Measurements from ENCODE around the gene NF1.
"Not testable (repeated sequence)": the region's sequence is repeated elsewhere in the genome, so short reads cannot be mapped to it uniquely, and the experiment has no call there.

Gene NF1

DNA sequence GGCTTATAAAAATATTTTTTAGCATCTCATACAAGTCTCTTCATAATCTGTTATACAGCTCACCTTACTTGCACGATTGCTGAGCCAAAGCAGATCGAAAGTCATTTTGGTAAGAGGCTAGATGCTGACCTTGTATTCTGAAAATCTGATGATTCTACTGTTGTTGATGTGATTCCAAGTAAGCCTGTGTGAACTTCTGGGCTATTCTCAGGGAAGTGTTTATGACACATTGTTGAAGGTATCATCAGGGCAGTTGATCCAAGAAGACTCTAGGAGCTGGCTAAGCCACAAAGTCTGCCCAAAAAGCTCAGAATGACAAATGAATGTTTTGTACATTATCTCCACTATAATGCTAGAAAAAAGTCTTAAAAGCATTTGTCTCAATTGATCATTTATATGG is 186.3 kb downstream of the NF1 start:
- no peak for TF ChIP-seq EZH2phosphoT487 (conservative IDR thresholded peaks at IDR 0.05; ENCODE audit: low read length)
- TF ChIP-seq, protein P1, sequence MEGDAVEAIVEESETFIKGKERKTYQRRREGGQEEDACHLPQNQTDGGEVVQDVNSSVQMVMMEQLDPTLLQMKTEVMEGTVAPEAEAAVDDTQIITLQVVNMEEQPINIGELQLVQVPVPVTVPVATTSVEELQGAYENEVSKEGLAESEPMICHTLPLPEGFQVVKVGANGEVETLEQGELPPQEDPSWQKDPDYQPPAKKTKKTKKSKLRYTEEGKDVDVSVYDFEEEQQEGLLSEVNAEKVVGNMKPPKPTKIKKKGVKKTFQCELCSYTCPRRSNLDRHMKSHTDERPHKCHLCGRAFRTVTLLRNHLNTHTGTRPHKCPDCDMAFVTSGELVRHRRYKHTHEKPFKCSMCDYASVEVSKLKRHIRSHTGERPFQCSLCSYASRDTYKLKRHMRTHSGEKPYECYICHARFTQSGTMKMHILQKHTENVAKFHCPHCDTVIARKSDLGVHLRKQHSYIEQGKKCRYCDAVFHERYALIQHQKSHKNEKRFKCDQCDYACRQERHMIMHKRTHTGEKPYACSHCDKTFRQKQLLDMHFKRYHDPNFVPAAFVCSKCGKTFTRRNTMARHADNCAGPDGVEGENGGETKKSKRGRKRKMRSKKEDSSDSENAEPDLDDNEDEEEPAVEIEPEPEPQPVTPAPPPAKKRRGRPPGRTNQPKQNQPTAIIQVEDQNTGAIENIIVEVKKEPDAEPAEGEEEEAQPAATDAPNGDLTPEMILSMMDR (IDR thresholded peaks at IDR 0.05; ENCODE audit: insufficient read depth, low read length, poor library complexity, severe bottlenecking) = no peak
- no peaks in the 10 kb centered on the region for H3K79me2 ChIP-seq (ENCODE audit: insufficient read depth, low read length)
- H3K27ac ChIP-seq (ENCODE audit: low read depth, low read length) = no peak overlapping the region
- no peak overlapping the region for H3K4me3 ChIP-seq (ENCODE audit: insufficient read depth, low read length, poor library complexity, severe bottlenecking)
- no peaks in the 10 kb centered on the region for H4K20me1 ChIP-seq (ENCODE audit: low read depth, low read length)
- no peaks in the 10 kb centered on the region for H3K9me2 ChIP-seq (replicated peaks; ENCODE audit: insufficient read depth, low read length)
- H2AFZ ChIP-seq (ENCODE audit: low read depth, low read length, severe bottlenecking) = no peak overlapping the region
- no peak overlapping the region for H3K9ac ChIP-seq (ENCODE audit: low read length)
- H3K4me2 ChIP-seq (ENCODE audit: low read depth, low read length, poor library complexity, severe bottlenecking) = no peak overlapping the region
- no peaks in the 10 kb centered on the region for H3F3A ChIP-seq (ENCODE audit: insufficient read depth)
- no peaks in the 10 kb centered on the region for H3K9me3 ChIP-seq (ENCODE audit: insufficient read depth, low read length)
- H3K36me3 ChIP-seq (ENCODE audit: low read length) = no peaks in the 10 kb centered on the region; the same call in 1 of the 2 replicates
- no peaks in the 10 kb centered on the region for H3K27me3 ChIP-seq (ENCODE audit: low read length)

DNA sequence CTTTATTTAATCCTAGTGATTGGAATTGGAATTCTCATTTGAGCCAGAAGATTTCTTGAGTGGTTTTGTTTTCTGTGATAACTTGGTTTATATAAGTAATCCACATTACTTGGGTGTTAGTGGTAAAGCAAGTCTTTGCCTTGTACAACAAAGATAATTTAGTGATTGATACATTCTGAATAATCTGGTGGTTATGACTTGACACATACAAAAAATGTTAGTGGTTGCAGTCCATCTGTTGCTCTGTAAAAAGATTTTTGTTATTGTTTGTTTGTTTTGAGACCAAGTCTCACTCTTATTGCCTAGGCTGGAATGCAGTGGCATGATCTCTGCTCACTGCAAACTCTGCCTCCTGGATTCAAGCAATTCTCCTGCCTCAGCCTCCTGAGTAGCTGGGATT is 189.1 kb downstream of the NF1 start:
- no peak overlapping the region for H3K27ac ChIP-seq (ENCODE audit: low read depth, low read length)
- H3K79me2 ChIP-seq (ENCODE audit: insufficient read depth, low read length) = no peaks in the 10 kb centered on the region
- H3K9ac ChIP-seq (ENCODE audit: low read length) = no peak overlapping the region
- H4K20me1 ChIP-seq (ENCODE audit: low read depth, low read length) = no peaks in the 10 kb centered on the region
- H3K27me3 ChIP-seq (ENCODE audit: low read length) = no peaks in the 10 kb centered on the region
- H3K4me3 ChIP-seq (ENCODE audit: insufficient read depth, low read length, poor library complexity, severe bottlenecking) = no peak overlapping the region
- no peaks in the 10 kb centered on the region for H3K9me3 ChIP-seq (ENCODE audit: insufficient read depth, low read length)
- no peaks in the 10 kb centered on the region for H3F3A ChIP-seq (ENCODE audit: insufficient read depth)
- H3K36me3 ChIP-seq (ENCODE audit: low read length) = no peaks in the 10 kb centered on the region; the same call in 1 of the 2 replicates
- no peak for TF ChIP-seq EZH2phosphoT487 (conservative IDR thresholded peaks at IDR 0.05; ENCODE audit: low read length)
- TF ChIP-seq, protein P1 (IDR thresholded peaks at IDR 0.05; ENCODE audit: insufficient read depth, low read length, poor library complexity, severe bottlenecking) = no peak
- no peaks in the 10 kb centered on the region for H3K9me2 ChIP-seq (replicated peaks; ENCODE audit: insufficient read depth, low read length)
- H3K4me2 ChIP-seq (ENCODE audit: low read depth, low read length, poor library complexity, severe bottlenecking) = no peak overlapping the region
- no peak overlapping the region for H2AFZ ChIP-seq (ENCODE audit: low read depth, low read length, severe bottlenecking)

DNA sequence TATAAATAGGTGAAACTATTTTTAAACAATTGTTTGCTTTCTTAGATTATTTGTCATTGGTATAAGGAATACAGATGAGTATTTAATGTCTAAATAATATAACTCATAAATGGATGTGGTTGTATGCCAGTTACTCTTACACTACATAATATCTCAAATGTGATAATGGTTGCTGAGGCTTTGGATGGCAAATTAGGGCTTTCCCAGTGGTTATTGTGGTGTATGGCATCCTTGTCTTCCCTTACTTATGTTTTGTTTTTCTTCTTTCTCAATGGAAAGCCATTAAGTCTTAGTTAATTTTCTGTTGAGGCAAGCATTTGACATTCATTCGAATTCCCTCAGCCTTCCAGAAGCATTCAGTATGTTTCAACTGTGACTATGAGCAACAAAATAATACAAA is 191.8 kb downstream of the NF1 start:
- no peaks in the 10 kb centered on the region for H3K79me2 ChIP-seq (ENCODE audit: insufficient read depth, low read length)
- H3K4me2 ChIP-seq (ENCODE audit: low read depth, low read length, poor library complexity, severe bottlenecking) = no peak overlapping the region
- H3K9me3 ChIP-seq (ENCODE audit: insufficient read depth, low read length) = no peaks in the 10 kb centered on the region
- no peaks in the 10 kb centered on the region for H4K20me1 ChIP-seq (ENCODE audit: low read depth, low read length)
- no peaks in the 10 kb centered on the region for H3F3A ChIP-seq (ENCODE audit: insufficient read depth)
- H2AFZ ChIP-seq (ENCODE audit: low read depth, low read length, severe bottlenecking) = no peak overlapping the region
- no peaks in the 10 kb centered on the region for H3K36me3 ChIP-seq (ENCODE audit: low read length)
- TF ChIP-seq, protein P1 (IDR thresholded peaks at IDR 0.05; ENCODE audit: insufficient read depth, low read length, poor library complexity, severe bottlenecking) = no peak
- TF ChIP-seq EZH2phosphoT487 (conservative IDR thresholded peaks at IDR 0.05; ENCODE audit: low read length) = no peak
- H3K27ac ChIP-seq (ENCODE audit: low read depth, low read length) = no peak overlapping the region
- H3K9me2 ChIP-seq (replicated peaks; ENCODE audit: insufficient read depth, low read length) = no peaks in the 10 kb centered on the region
- no peaks in the 10 kb centered on the region for H3K27me3 ChIP-seq (ENCODE audit: low read length)
- no peak overlapping the region for H3K9ac ChIP-seq (ENCODE audit: low read length)
- H3K4me3 ChIP-seq (ENCODE audit: insufficient read depth, low read length, poor library complexity, severe bottlenecking) = no peak overlapping the region

DNA sequence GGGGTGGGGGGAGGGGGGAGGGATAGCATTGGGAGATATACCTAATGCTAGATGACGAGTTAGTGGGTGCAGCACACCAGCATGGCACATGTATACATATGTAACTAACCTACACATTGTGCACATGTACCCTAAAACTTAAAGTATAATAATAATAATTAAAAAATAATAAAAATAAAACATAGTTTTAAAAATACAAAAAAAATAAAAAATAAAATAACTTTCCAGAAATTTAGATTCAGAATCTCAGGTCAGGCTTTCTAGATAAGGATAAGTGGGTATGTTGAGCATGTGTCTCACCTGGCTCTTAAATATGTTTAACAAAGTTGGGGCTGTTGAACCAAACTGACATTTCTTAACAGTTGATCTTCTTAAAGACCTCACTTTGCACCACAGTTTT is 193.2 kb downstream of the NF1 start:
- not testable (repeated sequence) for H2AFZ ChIP-seq (ENCODE audit: low read depth, low read length, severe bottlenecking); H3K27me3 ChIP-seq (ENCODE audit: low read length); H3K9me3 ChIP-seq (ENCODE audit: insufficient read depth, low read length); H3F3A ChIP-seq (ENCODE audit: insufficient read depth); H3K27ac ChIP-seq (ENCODE audit: low read depth, low read length); H3K9me2 ChIP-seq (replicated peaks; ENCODE audit: insufficient read depth, low read length); H3K36me3 ChIP-seq (ENCODE audit: low read length); H3K4me3 ChIP-seq (ENCODE audit: insufficient read depth, low read length, poor library complexity, severe bottlenecking); H3K79me2 ChIP-seq (ENCODE audit: insufficient read depth, low read length); H3K9ac ChIP-seq (ENCODE audit: low read length); H3K4me2 ChIP-seq (ENCODE audit: low read depth, low read length, poor library complexity, severe bottlenecking); H4K20me1 ChIP-seq (ENCODE audit: low read depth, low read length)

All from SU-DHL-6 (cell line).